WI38 (cell line): ENCODE measurements around the gene LASP1NB.
"Not testable (repeated sequence)": the region's sequence is repeated elsewhere in the genome, so short reads cannot be mapped to it uniquely, and the experiment has no call there.

Experiments
- H3K4me3 ChIP-seq: 2 replicates; pipeline ENCODE4 v1.5.1; 2011; ENCODE audit warnings: low read depth, mild to moderate bottlenecking, control low read depth, low read length
- CTCF ChIP-seq: IDR thresholded peaks from 2 replicates; pipeline ENCODE4 v1.5.1; 2012; ENCODE audit warnings: low read depth, mild to moderate bottlenecking, control low read depth, low read length

LASP1NB gene

DNA sequence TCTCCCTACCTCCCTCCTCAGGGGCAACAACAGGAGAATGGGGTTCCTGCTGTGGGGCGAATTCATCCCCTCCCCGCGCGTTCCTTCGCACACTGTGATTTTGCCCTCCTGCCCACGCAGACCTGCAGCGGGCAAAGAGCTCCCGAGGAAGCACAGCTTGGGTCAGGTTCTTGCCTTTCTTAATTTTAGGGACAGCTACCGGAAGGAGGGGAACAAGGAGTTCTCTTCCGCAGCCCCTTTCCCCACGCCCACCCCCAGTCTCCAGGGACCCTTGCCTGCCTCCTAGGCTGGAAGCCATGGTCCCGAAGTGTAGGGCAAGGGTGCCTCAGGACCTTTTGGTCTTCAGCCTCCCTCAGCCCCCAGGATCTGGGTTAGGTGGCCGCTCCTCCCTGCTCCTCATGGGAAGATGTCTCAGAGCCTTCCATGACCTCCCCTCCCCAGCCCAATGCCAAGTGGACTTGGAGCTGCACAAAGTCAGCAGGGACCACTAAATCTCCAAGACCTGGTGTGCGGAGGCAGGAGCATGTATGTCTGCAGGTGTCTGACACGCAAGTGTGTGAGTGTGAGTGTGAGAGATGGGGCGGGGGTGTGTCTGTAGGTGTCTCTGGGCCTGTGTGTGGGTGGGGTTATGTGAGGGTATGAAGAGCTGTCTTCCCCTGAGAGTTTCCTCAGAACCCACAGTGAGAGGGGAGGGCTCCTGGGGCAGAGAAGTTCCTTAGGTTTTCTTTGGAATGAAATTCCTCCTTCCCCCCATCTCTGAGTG is 5.9 kb upstream of the LASP1NB start:
- no peak for TF ChIP-seq CTCF
- no peak overlapping the region for H3K4me3 ChIP-seq

- no peak overlapping the region for H3K4me3 ChIP-seq
- TF ChIP-seq CTCF: no peak
Measured at GRCh38 chr17:38920374-38921291, 4.8 kb upstream of the LASP1NB start.

DNA sequence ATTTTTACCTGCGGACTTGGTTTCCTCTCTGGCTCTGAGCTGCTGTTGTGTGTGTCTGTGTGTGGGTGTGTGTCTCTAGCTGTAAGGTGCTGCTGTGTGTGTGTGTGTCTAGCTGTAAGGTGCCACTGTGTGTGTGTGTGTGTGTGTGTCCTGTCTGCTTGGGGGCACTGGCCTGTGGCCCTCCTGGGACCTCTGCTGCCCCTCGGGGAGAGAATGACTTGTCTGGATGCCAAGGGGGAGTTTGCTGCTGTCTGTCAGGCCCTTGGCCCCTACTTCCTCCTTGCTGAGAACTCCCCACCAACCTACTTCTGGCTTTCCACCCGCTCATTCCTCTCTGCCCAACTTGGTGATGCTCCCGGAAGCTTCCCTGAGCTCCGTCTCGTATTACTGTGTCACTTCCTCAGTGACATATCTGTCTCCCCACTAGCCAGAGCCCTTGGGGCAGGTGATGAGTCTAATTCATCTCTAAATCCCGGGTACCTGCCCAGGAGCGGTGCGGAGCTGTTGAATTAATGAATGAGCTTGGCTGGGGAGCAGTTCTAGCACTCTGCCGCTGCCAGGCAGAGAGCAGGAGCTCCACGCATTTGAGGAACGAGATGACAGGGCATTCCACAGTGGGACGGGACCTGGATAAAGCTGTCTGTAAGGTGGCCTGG is 3.5 kb upstream of the LASP1NB start:
- no peak overlapping the region for H3K4me3 ChIP-seq
- TF ChIP-seq CTCF: no peak

DNA sequence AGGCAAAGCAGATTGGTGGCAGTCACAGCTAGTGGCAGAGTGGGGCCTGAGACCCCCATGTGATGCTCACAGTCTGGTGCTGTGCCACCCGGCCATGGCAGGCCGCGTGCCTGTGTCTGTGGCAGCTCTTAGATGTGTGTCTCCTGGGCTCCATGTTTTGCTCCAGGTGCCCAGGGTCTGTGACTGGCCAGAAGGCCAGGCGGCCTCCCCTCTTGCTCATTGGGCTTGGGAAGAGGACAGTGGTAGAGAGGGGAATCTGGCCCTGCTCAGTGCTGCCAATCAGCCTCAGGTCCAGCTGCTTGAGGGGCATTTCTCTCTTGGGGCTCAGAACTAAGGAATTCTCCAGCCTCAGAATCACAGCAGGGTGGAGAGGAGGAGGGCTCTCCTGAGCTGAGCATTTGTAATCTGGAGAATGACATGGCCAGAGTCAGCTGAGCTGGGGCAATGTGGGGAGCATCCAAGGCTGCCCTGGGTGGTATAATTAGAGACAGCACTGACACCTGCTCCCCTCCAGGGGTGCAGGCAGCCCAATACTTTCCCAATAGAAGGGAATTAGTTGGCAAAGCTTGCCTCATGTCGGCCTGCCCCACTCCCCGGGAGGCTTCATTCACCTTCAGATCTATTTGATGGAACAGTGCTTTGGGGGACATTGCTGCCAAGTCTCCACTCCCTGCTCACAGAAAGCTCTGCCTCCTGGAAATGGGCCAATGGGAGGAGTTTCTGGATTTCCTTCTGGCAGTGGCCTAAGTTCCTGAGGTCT is 2.7 kb upstream of the LASP1NB start:
- no peak overlapping the region for H3K4me3 ChIP-seq
- no peak for TF ChIP-seq CTCF

DNA sequence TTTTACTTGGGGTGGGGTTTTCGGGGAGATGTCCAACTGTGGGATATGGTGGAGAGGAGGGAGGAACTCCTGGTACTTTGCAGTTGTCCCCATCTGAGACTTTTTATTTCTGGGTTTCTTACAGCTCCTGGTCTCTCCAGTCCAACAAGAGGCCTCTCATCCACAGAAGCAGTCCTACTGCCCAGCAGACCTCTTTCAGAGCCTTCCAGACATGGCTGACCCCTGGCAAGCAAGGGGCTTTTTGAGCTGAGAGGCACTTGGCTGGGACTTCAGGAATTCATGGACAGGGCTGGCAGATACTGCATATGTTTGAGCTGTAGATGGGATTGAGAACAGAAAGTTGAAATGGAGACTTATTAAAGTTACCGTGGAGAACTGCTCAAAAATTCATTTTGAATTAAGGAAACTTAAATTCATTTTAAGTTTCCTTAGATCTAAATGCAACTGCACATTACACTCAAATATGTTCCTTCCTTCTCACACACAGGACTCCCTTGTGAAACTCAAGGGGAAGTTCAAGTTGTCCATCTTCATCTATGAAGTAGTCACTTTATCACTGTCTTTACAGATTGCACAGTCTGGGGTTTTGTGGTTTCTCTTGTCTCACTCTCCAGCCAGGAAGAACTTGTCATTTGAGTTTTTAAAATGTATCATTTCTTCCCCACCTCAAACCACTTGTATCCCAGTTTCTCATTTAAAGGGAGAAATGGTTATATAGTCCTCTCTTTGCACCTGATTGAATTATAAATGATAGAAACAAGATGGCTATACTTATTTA is 1.1 kb downstream of the LASP1NB start:
- no peak overlapping the region; the same call in 1 of the 2 replicates for H3K4me3 ChIP-seq
- TF ChIP-seq CTCF: no peak

DNA sequence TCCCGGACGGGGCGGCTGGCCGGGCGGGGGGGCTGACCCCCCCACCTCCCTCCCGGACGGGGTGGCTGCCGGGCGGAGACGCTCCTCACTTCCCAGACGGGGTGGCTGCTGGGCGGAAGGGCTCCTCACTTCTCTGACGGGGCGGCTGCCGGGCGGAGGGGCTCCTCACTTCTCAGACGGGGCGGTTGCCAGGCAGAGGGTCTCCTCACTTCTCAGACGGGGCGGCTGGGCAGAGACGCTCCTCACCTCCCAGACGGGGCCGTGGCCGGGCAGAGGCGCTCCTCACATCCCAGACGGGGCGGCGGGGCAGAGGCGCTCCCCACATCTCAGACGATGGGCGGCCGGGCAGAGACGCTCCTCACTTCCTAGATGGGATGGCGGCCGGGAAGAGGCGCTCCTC is 5.4 kb downstream of the LASP1NB start:
- H3K4me3 ChIP-seq: not testable (repeated sequence)

GRCh38 chr17:38933962-38934361 is 8.5 kb downstream of the LASP1NB start:
- H3K4me3 ChIP-seq: not testable (repeated sequence)
